Vagina (tissue), 2 donors: ENCODE results near the gene ROM1.
A peak's percentile ranks its signal among the peaks of the same experiment; 100 is the strongest.

Source experiments
- CTCF ChIP-seq, 3 experiments: fragments of 450-650 bp in 2 of 3; fragments of 200-600 bp in 1 of 3; sonication (generic) in 1 of 3; IDR thresholded peaks; one replicate each; pipeline ENCODE4 v1.5.1; 2017 to 2019; ENCODE audit warnings: antibody characterized with exemption in 3 of 3, mild to moderate bottlenecking in 2 of 3, moderate library complexity in 2 of 3
- POLR2A ChIP-seq, 2 donors: fragments of 450-650 bp; IDR thresholded peaks; one replicate each; pipeline ENCODE4 v1.6.1; 2017; ENCODE audit warnings: antibody characterized with exemption in 2 of 2, mild to moderate bottlenecking in 2 of 2, moderate library complexity in 2 of 2
- POLR2AphosphoS5 ChIP-seq, 2 donors: sonication (generic); formaldehyde crosslinking; IDR thresholded peaks; one replicate each; pipeline ENCODE4 v1.9.0; 2017; ENCODE audit warnings: antibody characterized with exemption in 2 of 2, mild to moderate bottlenecking in 2 of 2, low read depth in 1 of 2; ENCODE audit not compliant: insufficient read depth in 1 of 2

- TF ChIP-seq POLR2A (IDR thresholded peaks at IDR 0.05) (peak in 1 of 2 donors; percentile 42), CTCF (IDR thresholded peaks at IDR 0.05) (no peak), POLR2AphosphoS5 (IDR thresholded peaks at IDR 0.05; ENCODE audit: insufficient read depth in 1 of 2, low read depth in 1 of 2) (peak; percentile 85 to 88)
These were observed 11.5 kb upstream of the ROM1 start, which contains the start of gene MTA2 for GRCh38 chr11:62601372-62602140.
